Measurements from ENCODE around the gene PDPR.
"Not testable (repeated sequence)": the region's sequence is repeated elsewhere in the genome, so short reads cannot be mapped to it uniquely, and the experiment has no call there.

The PDPR gene

GRCh38 chr16:70203508-70203907, 89.4 kb downstream of the PDPR start:
- H3K27me3 ChIP-seq (ENCODE audit: control insufficient read depth, insufficient read depth, low read length); H3K36me3 ChIP-seq (ENCODE audit: control insufficient read depth, low read depth, low read length); H3K4me3 ChIP-seq (ENCODE audit: low read length); H3K9ac ChIP-seq (ENCODE audit: low read length); H3K9me3 ChIP-seq (ENCODE audit: control insufficient read depth, low read depth, low read length); H3K27ac ChIP-seq (ENCODE audit: low read length); H3K4me1 ChIP-seq (ENCODE audit: control insufficient read depth, low read depth, low read length): not testable (repeated sequence)

DNA sequence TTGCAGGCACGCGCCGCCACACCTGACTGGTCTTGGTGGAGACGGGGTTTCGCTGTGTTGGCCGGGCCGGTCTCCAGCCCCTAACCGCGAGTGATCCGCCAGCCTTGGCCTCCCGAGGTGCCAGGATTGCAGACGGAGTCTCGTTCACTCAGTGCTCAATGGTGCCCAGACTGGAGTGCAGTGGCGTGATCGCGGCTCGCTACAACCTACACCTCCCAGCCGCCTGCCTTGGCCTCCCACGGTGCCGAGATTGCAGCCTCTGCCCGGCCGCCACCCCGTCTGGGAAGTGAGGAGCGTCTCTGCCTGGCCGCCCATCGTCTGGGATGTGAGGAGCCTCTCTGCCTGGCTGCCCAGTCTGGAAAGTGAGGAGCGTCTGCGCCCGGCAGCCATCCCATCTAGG, 89.9 kb downstream of the PDPR start:
- H3K9me3 ChIP-seq (ENCODE audit: control insufficient read depth, low read depth, low read length), result not testable (repeated sequence)

GRCh38 chr16:70204668-70205405, 90.7 kb downstream of the PDPR start:
- not testable (repeated sequence) for H3K9me3 ChIP-seq (ENCODE audit: control insufficient read depth, low read depth, low read length); H3K27me3 ChIP-seq (ENCODE audit: control insufficient read depth, insufficient read depth, low read length); H3K4me1 ChIP-seq (ENCODE audit: control insufficient read depth, low read depth, low read length); H3K9ac ChIP-seq (ENCODE audit: low read length); H3K36me3 ChIP-seq (ENCODE audit: control insufficient read depth, low read depth, low read length); H3K4me3 ChIP-seq (ENCODE audit: low read length); H3K27ac ChIP-seq (ENCODE audit: low read length)

More for the DNA sequence above, 89.9 kb downstream of the PDPR start:
- H3K4me1 ChIP-seq (ENCODE audit: control insufficient read depth, low read depth, low read length); H3K27me3 ChIP-seq (ENCODE audit: control insufficient read depth, insufficient read depth, low read length); H3K27ac ChIP-seq (ENCODE audit: low read length); H3K9ac ChIP-seq (ENCODE audit: low read length); H3K4me3 ChIP-seq (ENCODE audit: low read length); H3K36me3 ChIP-seq (ENCODE audit: control insufficient read depth, low read depth, low read length): not testable (repeated sequence)

- not testable (repeated sequence) for H3K27ac ChIP-seq (ENCODE audit: low read length); H3K4me1 ChIP-seq (ENCODE audit: control insufficient read depth, low read depth, low read length); H3K9me3 ChIP-seq (ENCODE audit: control insufficient read depth, low read depth, low read length); H3K4me3 ChIP-seq (ENCODE audit: low read length); H3K36me3 ChIP-seq (ENCODE audit: control insufficient read depth, low read depth, low read length); H3K9ac ChIP-seq (ENCODE audit: low read length); H3K27me3 ChIP-seq (ENCODE audit: control insufficient read depth, insufficient read depth, low read length)
These were observed 92.2 kb downstream of the PDPR start for GRCh38 chr16:70206382-70206781.

Measured in iPS-18a (cell line).